ENCODE data around the gene MYO1D.
"Not testable (repeated sequence)": the region's sequence is repeated elsewhere in the genome, so short reads cannot be mapped to it uniquely, and the experiment has no call there.

The MYO1D gene

DNA sequence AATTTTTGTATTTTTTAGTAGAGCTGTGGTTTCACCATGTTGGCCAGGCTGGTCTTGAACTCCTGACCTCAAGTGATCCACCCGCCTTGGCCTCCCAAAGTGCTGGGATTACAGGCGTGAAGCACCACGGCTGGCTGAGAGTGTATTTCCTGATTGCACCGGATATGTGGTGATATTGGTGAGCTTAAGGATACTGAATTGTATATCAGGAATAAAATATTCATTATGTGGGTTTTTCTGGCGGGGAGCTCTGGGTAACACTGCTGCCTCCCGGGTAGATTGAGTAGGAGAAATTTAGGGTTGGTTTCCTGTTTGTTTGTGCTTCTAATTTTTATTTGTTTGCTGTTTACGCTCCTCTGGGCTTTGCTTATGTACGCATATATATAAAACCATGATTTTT is 43.4 kb upstream of the MYO1D start:
- H3K79me1 ChIP-seq (ENCODE audit: low read depth, low read length), result no peaks in the 10 kb centered on the region
- H2AFZ ChIP-seq (ENCODE audit: low read length), result no peak overlapping the region
- H3K36me3 ChIP-seq (replicated peaks in 1 of 2; ENCODE audit: control insufficient read depth in 2 of 2, insufficient read depth in 2 of 2, low read length in 2 of 2), result no peaks in the 10 kb centered on the region
- no peak overlapping the region for H2BK120ac ChIP-seq (ENCODE audit: low read depth, low read length)
- no CpG with 5 or more reads among the region's 8 CpGs for WGBS, 2 donors (ENCODE audit: extremely low coverage in 2 of 2, insufficient read length in 2 of 2, insufficient replicate concordance in 1 of 2)
- no peaks in the 10 kb centered on the region for H3K4me1 ChIP-seq (ENCODE audit: control insufficient read depth in 2 of 2, insufficient read depth in 1 of 2, low read depth in 1 of 2, low read length in 2 of 2)
- H3K23ac ChIP-seq (ENCODE audit: low read depth, low read length, poor library complexity), result no peak overlapping the region
- no peak overlapping the region for H3K27ac ChIP-seq (replicated peaks; ENCODE audit: low read length)
- H3K9ac ChIP-seq (ENCODE audit: low read depth, low read length, poor library complexity), result no peak overlapping the region
- H3K18ac ChIP-seq (ENCODE audit: low read length), result no peak overlapping the region
- no peak overlapping the region for H3K4me3 ChIP-seq (ENCODE audit: low read length in 2 of 2)
- no peak for DNase-seq (ENCODE audit: low spot score)
- H3K27me3 ChIP-seq (ENCODE audit: control insufficient read depth in 3 of 3, insufficient read depth in 3 of 3, low read depth in 1 of 3, low read length in 3 of 3), result peaks cover 0 to 11% (median 0%) of the 10 kb centered on the region in 3 experiments
- no peak overlapping the region for H2BK12ac ChIP-seq (ENCODE audit: low read length)
- no peak overlapping the region for H4K8ac ChIP-seq (ENCODE audit: low read depth, low read length)
- H2BK15ac ChIP-seq (ENCODE audit: low read length), result no peak overlapping the region
- H3K4ac ChIP-seq (ENCODE audit: low read length), result no peak overlapping the region
- no peaks in the 10 kb centered on the region for H3K9me3 ChIP-seq (replicated peaks in 1 of 2; ENCODE audit: control insufficient read depth in 2 of 2, insufficient read depth in 1 of 2, low read depth in 1 of 2, low read length in 2 of 2)
- H3K4me2 ChIP-seq (ENCODE audit: insufficient read depth, low read length, poor library complexity, severe bottlenecking), result no peak overlapping the region
- no peak overlapping the region for H2BK5ac ChIP-seq (ENCODE audit: low read length)
- no peak overlapping the region for H3K14ac ChIP-seq (ENCODE audit: low read length)
- H2AK5ac ChIP-seq (ENCODE audit: low read depth, low read length), result no peak overlapping the region
- H4K91ac ChIP-seq (ENCODE audit: low read depth, low read length, poor library complexity), result no peak overlapping the region

DNA sequence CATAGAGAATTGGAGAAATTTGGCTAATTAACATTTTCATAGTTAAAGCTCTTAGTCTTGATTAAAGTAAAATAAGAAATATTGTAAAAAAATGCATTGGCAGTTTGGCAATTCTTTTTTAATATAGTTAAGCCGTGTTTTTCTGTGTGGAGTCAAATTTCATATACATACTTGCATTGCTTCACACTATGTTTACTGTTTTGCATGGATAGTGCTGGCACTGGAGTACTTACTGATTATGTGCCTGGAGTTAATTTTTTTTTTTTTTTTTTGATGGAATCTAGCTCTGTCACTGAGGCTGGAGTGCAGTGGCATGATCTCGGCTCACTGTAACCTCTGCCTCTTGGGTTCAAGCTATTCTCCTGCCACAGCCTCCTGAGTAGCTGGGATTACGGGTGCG is 43.0 kb upstream of the MYO1D start:
- not testable (repeated sequence) for H2BK5ac ChIP-seq (ENCODE audit: low read length); H4K91ac ChIP-seq (ENCODE audit: low read depth, low read length, poor library complexity); H3K9me3 ChIP-seq (replicated peaks in 1 of 2; ENCODE audit: control insufficient read depth in 2 of 2, insufficient read depth in 1 of 2, low read depth in 1 of 2, low read length in 2 of 2); H3K23ac ChIP-seq (ENCODE audit: low read depth, low read length, poor library complexity); H2BK15ac ChIP-seq (ENCODE audit: low read length); H2AK5ac ChIP-seq (ENCODE audit: low read depth, low read length); H3K4me2 ChIP-seq (ENCODE audit: insufficient read depth, low read length, poor library complexity, severe bottlenecking); H3K36me3 ChIP-seq (replicated peaks in 1 of 2; ENCODE audit: control insufficient read depth in 2 of 2, insufficient read depth in 2 of 2, low read length in 2 of 2); H3K4me3 ChIP-seq (ENCODE audit: low read length in 2 of 2); H3K79me1 ChIP-seq (ENCODE audit: low read depth, low read length); H4K8ac ChIP-seq (ENCODE audit: low read depth, low read length); H3K4ac ChIP-seq (ENCODE audit: low read length); H2AFZ ChIP-seq (ENCODE audit: low read length); H2BK12ac ChIP-seq (ENCODE audit: low read length); H3K27ac ChIP-seq (replicated peaks; ENCODE audit: low read length); H3K9ac ChIP-seq (ENCODE audit: low read depth, low read length, poor library complexity); H2BK120ac ChIP-seq (ENCODE audit: low read depth, low read length); H3K18ac ChIP-seq (ENCODE audit: low read length); H3K4me1 ChIP-seq (ENCODE audit: control insufficient read depth in 2 of 2, insufficient read depth in 1 of 2, low read depth in 1 of 2, low read length in 2 of 2); DNase-seq (ENCODE audit: low spot score); H3K14ac ChIP-seq (ENCODE audit: low read length)
- WGBS, 2 donors (ENCODE audit: extremely low coverage in 2 of 2, insufficient read length in 2 of 2, insufficient replicate concordance in 1 of 2), result no CpG with 5 or more reads among the region's 4 CpGs
- peaks cover 0 to 15% (median 0%) of the 10 kb centered on the region in 3 experiments for H3K27me3 ChIP-seq (ENCODE audit: control insufficient read depth in 3 of 3, insufficient read depth in 3 of 3, low read depth in 1 of 3, low read length in 3 of 3)

DNA sequence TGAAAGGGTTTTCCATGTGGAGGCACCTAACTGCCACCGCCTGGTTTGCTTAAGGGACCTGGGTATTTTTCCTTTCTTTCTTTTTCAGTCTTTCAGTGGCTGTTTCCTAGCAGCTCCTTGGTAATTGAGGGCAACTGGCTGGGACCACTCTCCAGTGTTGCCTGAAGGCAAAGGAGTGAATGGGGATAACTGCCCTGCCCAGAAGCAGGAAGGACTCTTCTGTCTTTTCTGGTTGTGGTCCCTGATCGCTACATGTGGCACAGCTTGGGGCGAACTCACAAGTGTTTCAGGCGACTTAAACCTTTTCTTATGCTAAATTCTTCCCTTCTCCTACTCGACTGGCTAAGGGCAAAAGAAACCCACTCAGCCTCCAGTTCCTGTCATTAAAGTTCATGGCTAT is 40.9 kb upstream of the MYO1D start:
- Histone ChIP-seq H3K9me3 (replicated peaks in 1 of 2; ENCODE audit: control insufficient read depth in 2 of 2, insufficient read depth in 1 of 2, low read depth in 1 of 2, low read length in 2 of 2) (no peaks in the 10 kb centered on the region), H3K79me1 (ENCODE audit: low read depth, low read length) (no peaks in the 10 kb centered on the region), H2BK12ac (ENCODE audit: low read length) (no peak overlapping the region), H2AFZ (ENCODE audit: low read length) (peak overlapping the region; percentile 6), H3K27ac (replicated peaks; ENCODE audit: low read length) (no peak overlapping the region), H3K4ac (ENCODE audit: low read length) (no peak overlapping the region), H2BK120ac (ENCODE audit: low read depth, low read length) (no peak overlapping the region), H3K9ac (ENCODE audit: low read depth, low read length, poor library complexity) (no peak overlapping the region), H2AK5ac (ENCODE audit: low read depth, low read length) (no peak overlapping the region), H4K91ac (ENCODE audit: low read depth, low read length, poor library complexity) (no peak overlapping the region), H3K27me3 (ENCODE audit: control insufficient read depth in 3 of 3, insufficient read depth in 3 of 3, low read depth in 1 of 3, low read length in 3 of 3) (peaks cover 0 to 21% (median 0%) of the 10 kb centered on the region in 3 experiments), H3K18ac (ENCODE audit: low read length) (no peak overlapping the region), H3K14ac (ENCODE audit: low read length) (no peak overlapping the region), H3K23ac (ENCODE audit: low read depth, low read length, poor library complexity) (no peak overlapping the region), H3K4me1 (ENCODE audit: control insufficient read depth in 2 of 2, insufficient read depth in 1 of 2, low read depth in 1 of 2, low read length in 2 of 2) (no peaks in the 10 kb centered on the region), H2BK15ac (ENCODE audit: low read length) (no peak overlapping the region), H4K8ac (ENCODE audit: low read depth, low read length) (no peak overlapping the region), H2BK5ac (ENCODE audit: low read length) (no peak overlapping the region), H3K4me2 (ENCODE audit: insufficient read depth, low read length, poor library complexity, severe bottlenecking) (no peak overlapping the region), H3K36me3 (replicated peaks in 1 of 2; ENCODE audit: control insufficient read depth in 2 of 2, insufficient read depth in 2 of 2, low read length in 2 of 2) (no peaks in the 10 kb centered on the region), H3K4me3 (ENCODE audit: low read length in 2 of 2) (no peak overlapping the region)
- DNase-seq (ENCODE audit: low spot score), result no peak
- no CpG with 5 or more reads among the region's 5 CpGs for WGBS, 2 donors (ENCODE audit: extremely low coverage in 2 of 2, insufficient read length in 2 of 2, insufficient replicate concordance in 1 of 2)

DNA sequence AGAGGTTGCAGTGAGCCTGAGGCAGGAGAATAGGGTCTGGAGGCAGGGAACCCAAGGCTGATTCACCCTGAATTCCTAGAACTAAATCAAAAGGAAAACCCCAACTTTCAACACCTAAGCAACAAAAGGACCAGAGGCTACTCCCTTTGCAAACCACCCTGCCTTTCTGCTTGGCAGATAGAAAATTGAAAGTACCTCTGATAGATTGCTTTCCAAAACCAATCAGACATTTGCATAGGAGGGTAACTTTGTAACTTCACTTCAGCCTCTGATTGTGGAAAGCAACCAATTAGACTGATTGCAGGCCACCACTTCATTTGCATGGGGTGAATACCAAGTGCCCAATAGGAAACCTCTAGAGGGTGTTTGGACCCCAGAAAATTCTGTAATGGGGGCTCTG is 40.2 kb upstream of the MYO1D start:
- no peak overlapping the region for H3K14ac ChIP-seq (ENCODE audit: low read length)

More for the DNA sequence above, 40.2 kb upstream of the MYO1D start:
- H3K4me1 ChIP-seq (ENCODE audit: control insufficient read depth in 2 of 2, insufficient read depth in 1 of 2, low read depth in 1 of 2, low read length in 2 of 2), result peaks cover 2 to 3% of the 10 kb centered on the region in 2 donors
- no peaks in the 10 kb centered on the region for H3K36me3 ChIP-seq (replicated peaks in 1 of 2; ENCODE audit: control insufficient read depth in 2 of 2, insufficient read depth in 2 of 2, low read length in 2 of 2)
- peaks cover 0 to 21% (median 0%) of the 10 kb centered on the region in 3 experiments for H3K27me3 ChIP-seq (ENCODE audit: control insufficient read depth in 3 of 3, insufficient read depth in 3 of 3, low read depth in 1 of 3, low read length in 3 of 3)
- no peak overlapping the region for H3K4me2 ChIP-seq (ENCODE audit: insufficient read depth, low read length, poor library complexity, severe bottlenecking)
- H3K79me1 ChIP-seq (ENCODE audit: low read depth, low read length), result no peaks in the 10 kb centered on the region
- no peak overlapping the region for H2AK5ac ChIP-seq (ENCODE audit: low read depth, low read length)
- H2BK15ac ChIP-seq (ENCODE audit: low read length), result no peak overlapping the region
- DNase-seq (ENCODE audit: low spot score), result no peak
- H2BK12ac ChIP-seq (ENCODE audit: low read length), result no peak overlapping the region
- no peak overlapping the region for H2BK120ac ChIP-seq (ENCODE audit: low read depth, low read length)
- H3K18ac ChIP-seq (ENCODE audit: low read length), result no peak overlapping the region
- H2AFZ ChIP-seq (ENCODE audit: low read length), result no peak overlapping the region
- no peak overlapping the region for H3K4me3 ChIP-seq (ENCODE audit: low read length in 2 of 2)
- H3K27ac ChIP-seq (replicated peaks; ENCODE audit: low read length), result no peak overlapping the region
- no peak overlapping the region for H3K9ac ChIP-seq (ENCODE audit: low read depth, low read length, poor library complexity)
- no peak overlapping the region for H3K4ac ChIP-seq (ENCODE audit: low read length)
- H4K91ac ChIP-seq (ENCODE audit: low read depth, low read length, poor library complexity), result no peak overlapping the region
- H4K8ac ChIP-seq (ENCODE audit: low read depth, low read length), result no peak overlapping the region
- H3K23ac ChIP-seq (ENCODE audit: low read depth, low read length, poor library complexity), result no peak overlapping the region
- no peaks in the 10 kb centered on the region for H3K9me3 ChIP-seq (replicated peaks in 1 of 2; ENCODE audit: control insufficient read depth in 2 of 2, insufficient read depth in 1 of 2, low read depth in 1 of 2, low read length in 2 of 2)
- H2BK5ac ChIP-seq (ENCODE audit: low read length), result no peak overlapping the region
